NCI-H1694 treated with DMSO at 0.1 percent for 48 hours (cell line): ENCODE measurements around the gene EFCAB5.
A peak's percentile ranks its signal among the peaks of the same experiment; 100 is the strongest.
"Not testable (repeated sequence)": the region's sequence is repeated elsewhere in the genome, so short reads cannot be mapped to it uniquely, and the experiment has no call there.

Experiments
- DNase-seq: peaks from one replicate; lab custom pipeline; 2025; lab: John Stamatoyannopoulos, UW

EFCAB5 gene

GRCh38 chr17:29935909-29936308 lies 5.5 kb upstream of the EFCAB5 start:
- DNase-seq, result not testable (repeated sequence)

GRCh38 chr17:29936724-29937123 lies 4.7 kb upstream of the EFCAB5 start:
- no peak for DNase-seq

- no peak for DNase-seq
Measured at GRCh38 chr17:29945281-29945680, 3.8 kb downstream of the EFCAB5 start.

GRCh38 chr17:29948448-29949215 lies 7.2 kb downstream of the EFCAB5 start:
- no peak for DNase-seq

GRCh38 chr17:29949696-29950095 lies 8.3 kb downstream of the EFCAB5 start:
- no peak for DNase-seq

GRCh38 chr17:29954405-29954804 lies 13.0 kb downstream of the EFCAB5 start:
- no peak for DNase-seq

GRCh38 chr17:29956225-29956624 lies 14.8 kb downstream of the EFCAB5 start:
- no peak for DNase-seq

- not testable (repeated sequence) for DNase-seq
Measured at GRCh38 chr17:29957488-29957887, 16.1 kb downstream of the EFCAB5 start.

GRCh38 chr17:29958947-29959657 lies 17.7 kb downstream of the EFCAB5 start:
- DNase-seq, result no peak

GRCh38 chr17:29959658-29960337 lies 18.4 kb downstream of the EFCAB5 start:
- no peak for DNase-seq

- no peak for DNase-seq
Measured at GRCh38 chr17:29962656-29963055, 21.2 kb downstream of the EFCAB5 start.

GRCh38 chr17:29968271-29968670 lies 26.8 kb downstream of the EFCAB5 start:
- no peak for DNase-seq

- DNase-seq, result no peak
Measured at GRCh38 chr17:29972277-29972676, 30.8 kb downstream of the EFCAB5 start.

- no peak for DNase-seq
Measured at GRCh38 chr17:29973005-29973404, 31.6 kb downstream of the EFCAB5 start.

- peak; percentile 27 for DNase-seq
Measured at GRCh38 chr17:29977836-29978235, 36.4 kb downstream of the EFCAB5 start.

- no peak for DNase-seq
Measured at GRCh38 chr17:29980261-29980660, 38.8 kb downstream of the EFCAB5 start.

- DNase-seq, result no peak
Measured at GRCh38 chr17:29982991-29983653, 41.7 kb downstream of the EFCAB5 start.

- DNase-seq, result no peak
Measured at GRCh38 chr17:29996458-29996857, 55.0 kb downstream of the EFCAB5 start.

- no peak for DNase-seq
Measured at GRCh38 chr17:30000001-30000754, 58.7 kb downstream of the EFCAB5 start.

GRCh38 chr17:30000755-30001257 lies 59.4 kb downstream of the EFCAB5 start:
- no peak for DNase-seq

- no peak for DNase-seq
Measured at GRCh38 chr17:30002088-30002487, 60.7 kb downstream of the EFCAB5 start.
